WTC11 (cell line): ENCODE data around the gene SMPD1. TPM values are rescaled to one million over a fixed set of nuclear protein-coding genes. Genes with fewer than 3 reads are reported as not detected.

Experiments used
- total RNA-seq: library from RNA; stranded (reverse); gene quantifications from 3 replicates; pipeline ENCODE4 v1.2.3, GENCODE V29; 2021

The SMPD1 gene
- total RNA-seq, 1 experiment from 2014 or later = 4.4 TPM

Other genes starting within 250 kb of the SMPD1 start
- not detected in 3 replicates for gene OR52B2, start 220.1 kb upstream of the SMPD1 start, total RNA-seq
- gene OR52W1, start 191.2 kb upstream of the SMPD1 start, total RNA-seq = not detected in 3 replicates
- not detected in 3 replicates for gene C11orf42, start 184.9 kb upstream of the SMPD1 start, total RNA-seq
- gene FHIP1B, start 155.8 kb upstream of the SMPD1 start, total RNA-seq = 22.2 to 24.8 TPM (median 23.6 TPM) in 3 replicates
- gene CNGA4, start 151.4 kb upstream of the SMPD1 start, total RNA-seq = 0.35 to 0.82 TPM (median 0.50 TPM) in 3 replicates
- gene CCKBR, start 130.6 kb upstream of the SMPD1 start, total RNA-seq = 6.1 to 7.4 TPM (median 7.1 TPM) in 3 replicates
- 27.3 to 41.5 TPM (median 28.0 TPM) in 3 replicates for gene CAVIN3, start 70.0 kb upstream of the SMPD1 start, total RNA-seq
- 32.1 to 33.1 TPM (median 32.7 TPM) in 3 replicates for gene APBB1, start 28.6 kb downstream of the SMPD1 start, total RNA-seq
- gene HPX, start 50.5 kb downstream of the SMPD1 start, total RNA-seq = 1.4 to 2.4 TPM (median 1.7 TPM) in 3 replicates
- gene TRIM3, start 83.5 kb downstream of the SMPD1 start, total RNA-seq = 16.6 to 21.3 TPM (median 19.0 TPM) in 3 replicates
- gene ARFIP2, start 90.9 kb downstream of the SMPD1 start, total RNA-seq = 46.0 to 53.1 TPM (median 46.1 TPM) in 3 replicates
- 35.8 to 42.6 TPM (median 36.1 TPM) in 3 replicates for gene TIMM10B, start 91.0 kb downstream of the SMPD1 start, total RNA-seq
- 10.5 to 11.5 TPM (median 10.9 TPM) in 3 replicates for gene DNHD1, start 106.8 kb downstream of the SMPD1 start, total RNA-seq
- gene RRP8, start 213.1 kb downstream of the SMPD1 start, total RNA-seq = 12.5 to 15.0 TPM (median 14.6 TPM) in 3 replicates
- 97.7 to 112 TPM (median 110 TPM) in 3 replicates for gene ILK, start 213.3 kb downstream of the SMPD1 start, total RNA-seq
- 165 to 186 TPM (median 178 TPM) in 3 replicates for gene TAF10, start 221.7 kb downstream of the SMPD1 start, total RNA-seq
- 36.2 to 51.4 TPM (median 44.8 TPM) in 3 replicates for gene TPP1, start 228.9 kb downstream of the SMPD1 start, total RNA-seq